Activated CD8-positive, alpha-beta memory T cell treated with anti-CD3 and anti-CD28 coated beads, Interleukin-2, amount 50 U/mL, for 1 hour (primary cell): Measurements from ENCODE around the gene CCDC92.

ENCODE experiments used
- DNase-seq: peaks from one replicate; pipeline ENCODE4 v3.0.0-alpha.2; 2020; ENCODE audit errors: extremely low read depth

Gene CCDC92

DNA sequence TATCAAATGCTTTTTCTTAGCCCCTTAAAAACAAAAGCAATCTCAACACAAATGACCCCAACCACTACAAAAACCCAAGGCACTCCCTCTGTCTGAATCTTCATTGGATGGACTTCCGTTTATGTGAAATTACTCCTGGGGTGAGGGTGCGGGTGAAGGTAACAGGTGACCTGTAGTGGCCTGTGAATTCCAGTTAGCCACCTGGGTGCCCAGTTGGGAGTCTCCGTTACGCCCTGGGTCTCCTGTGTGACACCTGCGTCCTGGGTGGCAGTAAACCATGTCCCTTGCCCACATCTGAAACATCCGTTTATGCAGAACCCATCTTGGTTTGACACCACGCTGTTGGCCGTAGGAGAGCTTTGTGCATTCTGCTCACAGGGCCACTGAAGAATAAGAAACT lies 62.6 kb downstream of the CCDC92 start:
- no peak for DNase-seq

DNA sequence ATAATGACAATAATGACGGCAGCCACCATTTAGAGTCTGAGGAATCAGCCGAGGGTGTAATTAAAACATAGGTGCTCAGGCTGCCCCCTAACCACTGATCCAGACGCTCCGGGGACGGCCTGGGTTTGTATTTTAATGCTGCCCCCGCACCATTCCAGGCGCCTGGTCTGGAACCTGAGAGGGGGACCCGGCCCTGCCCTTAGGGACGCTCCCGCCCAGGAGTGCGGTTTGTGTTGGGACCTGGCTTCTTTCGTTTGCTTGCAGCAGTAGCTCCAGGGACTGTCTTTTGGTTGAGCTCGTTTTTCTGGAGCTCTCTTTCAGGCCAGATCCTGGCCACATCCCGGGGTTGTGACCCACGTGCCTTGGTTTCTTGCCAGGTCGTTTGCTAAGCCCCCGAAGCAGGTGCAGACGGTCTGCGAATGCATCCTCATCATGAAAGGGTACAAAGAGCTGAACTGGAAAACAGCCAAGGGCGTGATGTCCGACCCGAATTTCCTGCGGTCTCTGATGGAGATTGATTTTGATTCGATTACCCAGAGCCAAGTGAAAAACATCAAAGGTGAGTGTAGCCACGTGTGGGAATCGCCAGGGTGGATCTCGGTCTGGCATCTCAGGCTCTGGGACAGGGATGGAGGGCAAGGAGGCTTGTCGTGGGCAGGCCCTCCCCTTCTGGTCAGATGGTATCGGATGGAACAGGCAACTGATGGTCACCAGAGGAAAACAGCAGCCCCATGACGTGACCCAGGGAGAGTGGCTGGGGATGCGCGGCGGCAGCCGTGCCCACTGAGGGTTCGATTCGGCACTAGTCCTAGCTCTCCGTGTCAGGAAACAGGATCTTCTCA lies 63.5 kb downstream of the CCDC92 start:
- DNase-seq: no peak

DNA sequence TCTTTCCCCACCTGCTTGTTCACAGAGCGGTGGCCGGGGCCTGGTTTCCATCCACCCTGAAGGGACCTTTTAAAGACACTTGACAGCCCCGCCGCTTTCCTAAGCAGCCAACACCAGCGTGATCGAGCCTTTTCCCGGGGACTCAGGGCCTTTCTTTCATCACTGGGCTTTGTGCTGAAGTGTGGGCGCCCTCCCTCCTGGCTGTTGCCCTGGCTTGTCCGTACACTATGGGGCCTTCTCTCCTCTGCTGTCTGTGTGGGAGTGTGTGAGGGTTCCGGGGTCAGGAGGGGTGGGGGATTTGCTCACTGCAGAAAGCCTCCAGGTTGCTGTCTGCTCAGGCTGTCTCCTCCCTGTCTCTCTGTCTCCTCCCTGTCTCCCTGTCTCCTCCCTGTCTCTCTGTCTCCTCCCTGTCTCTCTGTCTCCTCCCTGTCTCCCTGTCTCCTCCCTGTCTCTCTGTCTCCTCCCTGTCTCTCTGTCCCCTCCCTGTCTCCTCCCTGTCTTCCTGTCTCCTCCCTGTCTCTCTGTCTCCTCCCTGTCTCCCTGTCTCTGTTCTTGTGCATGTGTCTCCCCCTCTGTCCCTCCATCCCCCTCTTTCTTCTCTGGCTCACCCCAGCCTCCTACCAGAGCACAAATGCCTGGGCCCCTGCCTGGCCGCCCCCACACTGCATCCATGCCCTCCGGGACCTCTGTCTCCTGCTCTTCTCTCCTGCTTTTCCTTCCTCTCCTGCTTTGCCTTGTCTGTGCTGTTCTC lies 64.7 kb downstream of the CCDC92 start:
- DNase-seq: no peak

DNA sequence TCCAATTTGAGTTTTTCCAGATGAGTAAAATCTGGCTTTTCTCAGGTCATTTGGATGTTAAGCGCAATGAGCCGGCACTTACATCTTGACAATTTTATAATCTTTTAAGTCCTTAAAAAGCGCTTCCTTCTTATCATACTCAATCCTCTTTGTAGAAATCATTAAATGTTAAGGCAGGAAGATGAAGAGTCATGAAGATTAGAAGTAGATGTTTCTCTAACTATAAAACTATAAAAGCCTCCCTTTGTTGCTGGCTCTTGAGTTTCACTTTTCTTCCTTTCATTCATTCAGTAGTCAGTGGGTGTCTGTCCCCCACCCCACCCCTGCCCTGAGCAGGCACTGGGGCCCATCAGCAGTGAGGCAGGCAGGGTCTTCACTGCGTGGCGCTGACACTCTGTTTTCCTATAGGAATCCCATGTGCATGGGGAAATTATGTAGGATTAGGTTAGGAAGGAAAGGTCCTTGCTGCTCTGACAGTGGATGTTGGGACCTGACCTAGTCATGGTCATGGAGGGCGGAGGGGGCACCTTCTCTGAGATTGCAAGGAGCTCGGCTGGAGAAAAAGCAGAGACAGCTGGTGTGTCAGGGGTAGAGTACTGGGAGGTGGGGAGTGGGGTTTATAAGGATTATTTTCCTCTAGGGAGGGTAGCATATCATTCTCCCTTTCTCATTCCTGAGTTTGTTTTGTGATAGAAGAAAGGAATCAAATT lies 65.8 kb downstream of the CCDC92 start:
- no peak for DNase-seq

DNA sequence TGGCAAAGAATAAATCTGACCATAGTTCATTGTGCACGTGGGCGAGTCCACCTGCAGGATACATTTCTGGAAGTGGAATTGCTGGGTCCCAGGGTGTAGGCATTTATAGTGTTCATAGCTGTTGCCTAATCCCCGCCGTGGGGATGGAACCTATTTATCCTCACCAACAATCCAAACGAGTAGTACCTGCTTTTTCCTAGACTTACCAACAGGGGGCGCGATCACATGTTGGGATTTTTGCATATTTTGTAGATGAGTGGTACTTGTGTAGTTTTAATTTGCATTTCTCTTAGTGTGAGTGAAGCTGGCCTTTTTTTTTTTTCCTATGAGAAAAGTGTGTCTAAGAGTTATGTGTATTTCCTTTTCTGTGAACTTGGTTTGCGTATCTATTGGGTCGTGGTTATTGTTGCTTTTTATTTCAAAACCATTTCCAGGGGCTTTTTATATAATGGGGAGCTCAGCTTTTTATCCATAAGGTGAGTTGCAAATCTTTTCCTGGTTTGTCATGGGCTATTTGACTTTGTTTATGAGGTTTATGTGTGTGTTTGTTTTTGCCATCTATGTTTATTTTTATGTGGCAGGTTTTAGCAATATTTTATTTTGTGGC lies 67.2 kb downstream of the CCDC92 start:
- DNase-seq: peak; percentile 26

DNA sequence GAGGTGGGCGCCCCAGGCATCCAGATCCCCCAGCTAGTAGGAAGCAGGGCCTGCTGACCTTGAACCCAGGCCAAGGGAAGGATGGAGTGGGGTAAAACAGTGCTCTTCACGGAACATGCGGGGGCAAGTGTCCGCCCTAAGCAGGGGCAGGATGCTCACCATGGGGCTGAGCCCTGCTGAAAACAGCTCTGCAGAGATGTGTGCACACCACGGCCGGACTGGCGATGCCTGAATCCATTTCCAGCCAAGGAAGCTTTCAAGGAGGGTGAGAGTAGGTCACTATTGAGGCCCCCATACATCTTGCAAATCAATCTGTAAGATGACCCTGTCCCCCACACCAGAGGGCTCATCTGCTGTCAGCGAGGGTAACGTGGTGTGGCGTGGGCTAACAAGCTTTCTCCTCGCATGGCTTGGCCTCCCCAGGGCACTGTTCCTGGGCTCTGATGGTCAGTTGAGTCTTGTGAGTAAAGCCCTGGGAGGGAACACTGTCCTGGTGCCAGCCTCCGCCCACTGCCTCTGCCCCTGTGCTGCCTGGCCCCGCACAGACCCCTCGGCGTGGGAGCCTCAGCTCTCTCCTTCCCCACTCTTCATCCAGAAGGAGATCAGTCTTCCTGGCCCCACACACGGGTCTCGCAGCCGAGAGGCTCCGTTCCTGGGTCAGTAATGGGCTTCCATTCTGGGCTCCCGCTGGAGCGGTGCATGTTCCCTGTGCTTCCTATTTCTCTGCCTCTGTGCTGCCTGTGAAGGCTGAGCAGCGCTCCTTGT lies 69.1 kb downstream of the CCDC92 start:
- no peak for DNase-seq

DNA sequence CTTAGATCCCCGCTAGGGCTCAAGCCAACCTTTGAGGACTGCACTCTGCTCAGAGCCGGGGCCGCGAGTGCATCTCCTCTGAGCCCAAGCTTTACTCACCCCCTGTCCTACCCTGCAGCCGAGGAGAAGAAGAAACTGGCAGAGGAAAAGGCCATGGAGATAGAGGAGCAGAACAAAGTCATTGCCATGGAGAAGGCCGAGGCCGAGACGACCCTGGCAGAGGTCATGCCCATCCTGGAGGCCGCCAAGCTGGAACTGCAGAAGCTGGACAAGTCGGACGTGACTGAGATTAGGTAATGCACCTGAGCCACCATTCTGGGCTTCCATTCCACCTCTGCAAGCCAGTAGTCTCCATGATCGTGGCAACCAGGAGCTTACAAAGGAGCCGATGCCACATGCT lies 69.8 kb downstream of the CCDC92 start:
- no peak for DNase-seq

DNA sequence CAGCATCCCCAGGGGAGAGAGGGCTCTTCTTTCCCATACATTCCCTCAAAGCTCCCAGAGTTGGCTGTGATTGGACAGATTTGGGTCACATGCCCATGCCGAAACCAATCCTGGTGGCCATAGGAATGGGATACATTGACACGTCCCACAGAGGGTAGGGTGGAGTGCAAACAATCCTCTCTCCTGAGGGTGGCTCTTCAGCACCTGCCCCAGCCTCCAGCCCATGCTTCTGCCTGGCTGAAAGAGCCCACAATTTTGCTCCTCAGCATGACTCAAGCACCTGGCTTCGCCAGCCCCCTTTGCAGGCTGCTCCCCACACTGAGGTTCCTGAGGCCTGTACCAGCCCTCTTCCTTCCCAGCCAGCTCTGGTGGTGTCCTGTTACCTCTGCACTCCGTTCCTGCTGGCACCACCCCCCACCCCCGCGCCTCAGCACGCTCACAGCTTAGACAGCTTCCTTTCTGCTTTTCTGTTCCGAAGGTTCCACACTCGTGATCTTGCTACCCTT lies 71.7 kb downstream of the CCDC92 start:
- DNase-seq: no peak

DNA sequence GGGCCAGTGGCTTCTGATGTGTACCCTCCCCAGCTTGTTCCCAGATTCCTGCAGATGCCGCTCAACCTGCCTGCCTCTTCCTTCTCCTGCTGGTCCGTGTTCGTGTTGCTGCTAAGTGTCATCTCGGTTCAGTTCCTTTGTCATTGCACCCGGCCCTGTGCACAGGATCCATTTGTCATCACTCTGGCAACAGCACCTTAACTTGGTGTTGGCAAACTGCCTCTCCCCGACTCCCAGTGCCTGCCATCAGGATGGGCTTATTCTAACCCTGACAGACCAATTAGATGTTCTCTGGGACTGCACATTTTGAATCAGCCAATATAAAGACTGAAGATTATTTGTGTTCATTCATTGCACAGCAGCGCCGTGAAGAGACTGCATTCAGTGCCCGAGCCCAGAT lies 73.3 kb downstream of the CCDC92 start:
- no peak for DNase-seq

DNA sequence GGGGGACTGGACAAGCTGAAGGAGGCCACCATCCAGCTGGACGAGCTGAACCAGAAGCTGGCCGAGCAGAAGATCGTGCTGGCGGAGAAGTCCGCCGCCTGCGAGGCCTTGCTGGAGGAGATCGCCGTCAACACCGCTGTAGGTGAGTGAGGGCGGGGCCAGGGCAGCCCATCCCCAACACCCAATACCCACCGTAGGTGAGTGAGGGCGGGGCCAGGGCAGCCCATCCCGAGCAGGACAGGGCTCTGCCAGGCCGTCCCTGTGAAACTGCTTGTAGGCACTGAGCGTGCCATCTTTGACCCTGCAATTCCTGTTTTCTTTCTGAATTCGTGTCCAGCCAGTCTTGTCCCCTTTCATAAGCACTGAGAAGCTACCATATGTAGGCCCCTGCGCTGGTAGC lies 74.0 kb downstream of the CCDC92 start:
- no peak for DNase-seq

DNA sequence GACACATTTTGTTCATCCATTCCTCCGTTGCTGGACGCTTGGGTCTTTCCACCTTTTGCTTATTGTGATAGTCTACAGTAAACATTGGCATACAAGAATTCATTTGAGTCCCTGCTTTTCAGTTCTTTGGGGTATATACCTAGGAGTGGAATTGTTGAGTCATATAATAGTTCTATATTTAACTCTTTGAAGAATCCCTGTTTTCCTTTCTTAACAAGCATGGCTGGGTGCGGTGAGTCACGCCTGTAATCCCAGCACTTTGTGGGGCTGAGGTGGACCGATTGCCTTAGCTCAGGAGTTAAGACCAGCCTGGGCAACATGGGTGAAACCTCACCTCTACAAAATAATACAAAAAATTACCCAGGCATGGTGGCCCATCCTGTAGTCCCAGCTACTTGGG lies 75.4 kb downstream of the CCDC92 start:
- no peak for DNase-seq

DNA sequence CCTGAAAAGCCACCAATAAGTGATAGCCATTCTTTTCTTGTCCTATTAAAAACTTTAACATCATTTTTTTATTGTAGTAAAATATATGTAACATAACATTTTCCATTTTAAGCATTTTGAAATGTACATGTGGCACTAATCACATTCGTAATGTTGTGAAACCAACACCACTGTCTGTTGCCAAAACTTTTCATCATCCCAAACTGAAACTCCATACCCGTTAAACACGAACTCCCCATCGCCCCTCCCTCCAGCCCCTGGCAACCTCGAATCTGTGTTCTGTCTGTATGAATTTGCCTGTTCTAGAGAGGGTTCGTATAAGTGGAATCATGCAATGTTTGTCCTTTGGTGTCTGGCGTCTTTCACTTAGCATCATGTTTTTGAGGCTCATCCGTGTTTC lies 75.9 kb downstream of the CCDC92 start:
- no peak for DNase-seq

DNA sequence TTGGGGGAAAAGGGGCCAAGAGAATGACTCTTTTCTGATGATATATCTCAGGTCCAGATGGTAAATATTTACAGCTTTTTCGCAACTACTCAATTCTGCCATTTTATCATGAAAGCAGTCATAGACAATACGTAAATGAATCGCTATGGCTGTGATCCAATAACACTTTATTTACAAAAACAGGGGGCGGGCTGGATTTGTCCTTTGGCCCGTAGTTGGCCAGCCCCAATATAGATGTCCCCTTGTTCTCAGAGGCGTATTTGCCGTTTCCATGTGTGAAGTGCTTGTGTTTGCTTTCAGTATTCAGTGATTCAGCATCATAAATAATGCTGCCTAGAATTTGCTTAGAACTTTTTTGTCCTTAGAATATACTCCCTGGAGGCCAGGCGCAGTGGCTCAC lies 77.2 kb downstream of the CCDC92 start:
- no peak for DNase-seq

DNA sequence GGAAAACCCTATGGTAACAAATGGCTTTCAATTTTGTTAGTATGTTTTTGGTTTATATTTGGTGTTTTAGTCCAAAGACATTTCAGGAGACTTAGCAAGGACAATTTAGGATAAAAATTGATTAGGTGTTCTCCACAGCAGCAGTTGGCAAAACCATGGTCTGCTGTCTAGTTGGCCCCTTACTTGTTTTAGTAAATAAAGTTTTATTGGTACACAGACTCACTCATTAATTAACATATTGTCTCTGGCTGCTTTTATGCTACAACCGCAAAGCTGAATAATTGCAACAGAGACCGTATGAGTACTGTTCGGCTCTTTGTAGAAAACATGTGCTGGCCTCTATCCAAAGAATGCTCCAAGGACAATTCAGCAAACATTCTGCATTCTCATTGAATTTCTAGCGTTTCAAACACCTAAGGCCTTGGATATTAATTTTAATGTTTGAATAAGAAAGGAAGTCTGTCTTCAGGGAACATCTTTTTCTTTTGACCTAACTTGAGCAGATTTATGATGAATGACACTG lies 77.7 kb downstream of the CCDC92 start:
- no peak for DNase-seq

DNA sequence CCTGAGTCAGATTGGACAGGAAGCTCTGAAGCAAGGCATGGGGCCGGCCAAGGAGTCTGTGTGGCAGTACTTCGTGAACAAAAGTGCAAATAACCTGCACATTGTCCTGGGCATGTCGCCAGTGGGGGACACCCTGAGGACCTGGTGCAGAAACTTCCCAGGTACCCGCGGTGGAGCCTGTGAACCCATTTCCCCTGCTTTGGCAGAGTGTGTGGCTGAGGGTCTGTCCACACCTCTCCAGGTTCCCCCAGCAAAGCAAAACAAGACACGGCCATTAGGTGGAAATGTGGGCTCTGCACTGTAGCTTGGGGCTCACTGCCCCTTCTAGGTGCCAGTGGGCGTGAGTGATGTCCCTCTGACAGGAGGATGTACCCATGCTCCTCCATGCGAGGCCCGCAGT lies 79.4 kb downstream of the CCDC92 start:
- no peak for DNase-seq

DNA sequence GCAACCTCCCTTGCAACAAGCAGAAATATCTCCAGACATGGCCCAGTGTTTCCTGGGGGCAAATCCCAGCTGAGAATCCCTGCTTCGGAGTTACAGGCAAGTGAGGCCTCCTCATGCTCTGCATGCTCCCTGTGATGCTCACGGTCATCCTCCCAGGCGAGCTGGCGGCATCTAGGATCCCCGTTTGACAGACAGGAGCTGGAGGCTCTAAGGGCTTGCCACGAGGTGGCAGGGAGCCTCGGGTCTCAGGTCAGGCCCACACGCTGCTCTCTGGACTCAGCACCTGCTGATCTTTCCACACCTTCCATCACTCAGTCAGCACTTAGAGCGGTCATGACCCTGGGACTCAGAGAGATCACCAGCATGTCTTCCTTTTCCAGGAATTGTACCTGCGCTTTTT lies 79.8 kb downstream of the CCDC92 start:
- no peak for DNase-seq

DNA sequence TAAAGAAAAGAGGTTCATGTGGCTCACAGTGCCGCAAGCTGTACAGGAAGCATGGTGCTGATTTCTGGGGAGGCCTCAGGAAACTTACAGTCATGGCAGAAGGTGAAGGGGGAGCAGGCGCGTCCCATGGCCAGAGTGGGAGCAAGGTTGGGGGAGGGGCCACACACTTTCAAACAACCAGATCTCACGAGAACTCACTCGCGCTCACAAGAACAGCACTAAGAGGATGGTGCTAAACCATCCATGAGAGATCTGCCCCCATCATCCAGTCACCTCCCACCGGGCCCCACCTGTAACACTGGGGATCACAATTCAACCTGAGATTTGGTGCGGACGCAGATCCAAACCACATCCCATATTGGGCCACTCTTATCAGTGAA lies 80.5 kb downstream of the CCDC92 start:
- no peak for DNase-seq

DNA sequence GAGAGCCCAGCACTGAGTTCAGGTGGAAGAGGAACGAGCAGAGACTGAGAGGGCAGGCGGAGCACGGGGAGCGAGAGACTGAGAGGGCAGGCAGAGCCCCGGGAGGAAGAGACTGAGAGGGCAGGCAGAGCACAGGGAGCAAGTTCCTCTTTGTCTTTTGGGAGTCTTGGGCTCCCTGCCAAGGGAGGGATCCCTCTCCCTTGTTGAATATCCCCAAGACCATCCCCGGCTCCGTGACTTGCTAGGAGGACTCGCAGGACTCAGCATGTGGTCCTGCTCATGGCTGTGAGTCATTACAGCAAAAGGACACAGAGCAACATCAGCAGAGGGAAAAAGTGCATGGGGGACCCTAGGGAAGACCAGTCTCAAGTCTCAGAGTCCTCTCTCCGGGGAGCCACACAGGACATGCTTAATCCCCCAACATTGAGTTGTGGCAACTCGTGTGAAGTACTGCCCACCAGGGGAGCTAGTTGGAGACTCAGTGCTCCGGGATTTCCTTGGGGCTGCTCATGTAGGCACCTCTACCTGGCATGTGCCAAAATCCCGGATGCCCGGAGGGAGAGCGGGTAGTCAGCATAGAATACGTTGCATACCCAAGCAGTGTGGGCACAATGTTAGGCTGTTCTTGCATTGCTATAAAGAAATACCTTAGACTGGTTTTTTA lies 81.0 kb downstream of the CCDC92 start:
- DNase-seq: no peak

DNA sequence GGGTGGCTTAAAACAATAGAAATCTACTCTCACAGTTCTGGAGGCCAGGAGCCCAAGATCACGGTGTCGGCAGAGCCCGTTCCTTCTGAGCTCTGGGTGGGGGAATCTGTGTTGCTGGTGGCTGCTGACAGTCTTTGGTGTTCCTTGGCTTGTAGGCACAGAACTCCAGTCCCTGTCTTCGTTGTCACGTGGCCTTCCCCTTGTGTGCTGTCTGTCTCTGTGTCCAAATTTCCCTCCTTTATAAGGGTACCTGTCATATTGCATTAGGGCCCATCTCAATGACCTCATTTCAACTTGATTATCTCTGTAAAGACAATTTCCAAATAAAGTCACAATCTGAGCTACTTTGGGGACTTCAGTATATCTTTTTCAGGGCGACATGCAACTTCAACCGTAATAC lies 81.6 kb downstream of the CCDC92 start:
- no peak for DNase-seq

DNA sequence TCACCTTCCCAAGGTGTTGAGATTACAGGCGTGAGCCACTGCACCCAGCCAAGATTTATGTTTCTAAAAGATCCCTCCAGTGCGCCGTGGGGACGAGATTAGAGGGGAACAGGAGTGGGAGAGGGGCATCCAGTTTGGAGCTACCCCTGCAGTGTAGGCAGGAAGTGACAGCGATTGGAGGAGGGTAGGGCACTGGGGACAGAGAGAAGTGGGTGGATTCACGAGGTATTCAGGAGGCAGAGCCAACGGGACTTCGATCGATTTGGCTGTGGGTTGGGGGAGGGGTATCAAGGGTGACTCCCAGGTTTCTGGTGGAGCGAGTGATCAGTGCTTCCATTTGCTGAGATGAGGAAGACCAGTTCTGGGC lies 82.1 kb downstream of the CCDC92 start:
- no peak for DNase-seq
